ENCODE results near the gene HEXD.
A peak's percentile ranks its signal among the peaks of the same experiment; 100 is the strongest.
"Not testable (repeated sequence)": the region's sequence is repeated elsewhere in the genome, so short reads cannot be mapped to it uniquely, and the experiment has no call there.

Gene HEXD

DNA sequence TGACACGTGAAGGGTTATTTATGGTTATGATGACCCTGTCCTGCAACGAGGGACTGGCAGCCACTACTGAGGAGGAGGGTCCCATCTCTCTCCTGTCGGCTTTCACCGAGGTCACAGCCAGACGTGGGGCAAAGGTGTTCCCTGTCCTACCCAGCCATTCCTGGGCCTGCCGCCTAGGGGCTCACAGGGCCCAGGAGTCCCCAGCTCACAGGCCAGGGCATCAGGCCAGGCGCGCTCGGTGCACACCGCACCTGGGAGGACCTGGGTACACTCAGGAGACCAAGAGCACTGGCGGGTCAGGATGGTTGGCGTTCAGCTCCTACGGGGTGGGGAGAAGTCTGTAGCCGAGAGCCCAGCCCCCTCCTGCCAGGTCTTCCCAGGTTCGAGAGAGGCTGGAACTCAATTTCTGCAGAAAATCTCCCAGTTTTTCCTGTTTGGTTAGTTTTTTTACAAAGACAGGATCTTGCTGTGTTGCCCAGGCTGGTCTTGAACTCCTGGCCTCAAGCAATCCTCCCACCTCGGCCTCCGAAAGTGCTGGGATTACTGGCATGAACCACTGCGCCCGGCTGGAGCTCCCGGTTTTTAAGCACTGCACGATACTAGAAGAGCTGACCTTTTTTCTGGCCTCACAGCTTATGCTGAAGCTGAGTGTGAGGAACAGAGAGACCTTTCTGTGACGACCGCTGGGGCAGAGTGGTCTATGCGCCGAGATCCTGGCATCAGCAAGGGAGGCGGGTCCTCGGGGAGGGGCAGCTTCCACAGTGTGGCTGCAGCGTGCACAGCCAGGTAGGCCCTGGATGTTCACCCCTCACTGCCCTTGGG lies 24.7 kb downstream of the HEXD start:
- DNase-seq: no peak

DNA sequence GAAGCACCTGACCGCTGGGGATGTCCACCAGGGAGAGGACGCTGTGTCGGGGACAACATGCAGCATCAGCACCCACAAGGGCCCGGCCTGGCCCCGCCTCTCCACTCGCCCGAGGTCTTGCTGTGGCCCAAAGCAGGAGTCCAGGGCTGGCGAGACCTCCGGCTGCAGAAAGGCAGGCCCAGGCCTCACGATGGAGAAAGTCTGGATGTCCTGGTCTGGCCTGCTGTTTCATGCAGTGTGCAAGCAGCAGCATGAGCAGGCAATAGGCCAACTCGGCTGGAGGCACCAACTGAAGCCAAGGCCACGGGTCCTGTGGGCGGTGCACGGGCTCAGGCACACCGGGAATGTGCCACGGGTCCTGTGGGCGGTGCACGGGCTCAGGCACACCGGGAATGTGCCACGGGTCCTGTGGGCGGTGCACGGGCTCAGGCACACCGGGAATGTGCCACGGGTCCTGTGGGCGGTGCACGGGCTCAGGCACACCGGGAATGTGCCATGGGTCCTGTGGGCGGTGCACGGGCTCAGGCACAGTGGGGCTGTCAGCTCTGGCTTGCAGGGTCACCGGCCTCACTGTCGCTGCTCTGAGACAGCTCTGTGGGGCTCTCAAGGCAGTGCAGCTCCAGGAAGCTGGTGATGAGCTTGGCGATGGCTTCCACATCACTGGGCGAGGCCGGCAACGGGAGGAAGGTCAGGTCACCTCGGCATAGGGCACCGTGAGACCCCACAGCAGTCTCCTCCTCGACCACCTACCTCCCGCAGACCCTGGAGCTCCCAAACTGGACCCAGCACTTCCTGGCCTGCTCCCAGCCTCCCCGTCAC lies 25.5 kb downstream of the HEXD start:
- no peak for DNase-seq

DNA sequence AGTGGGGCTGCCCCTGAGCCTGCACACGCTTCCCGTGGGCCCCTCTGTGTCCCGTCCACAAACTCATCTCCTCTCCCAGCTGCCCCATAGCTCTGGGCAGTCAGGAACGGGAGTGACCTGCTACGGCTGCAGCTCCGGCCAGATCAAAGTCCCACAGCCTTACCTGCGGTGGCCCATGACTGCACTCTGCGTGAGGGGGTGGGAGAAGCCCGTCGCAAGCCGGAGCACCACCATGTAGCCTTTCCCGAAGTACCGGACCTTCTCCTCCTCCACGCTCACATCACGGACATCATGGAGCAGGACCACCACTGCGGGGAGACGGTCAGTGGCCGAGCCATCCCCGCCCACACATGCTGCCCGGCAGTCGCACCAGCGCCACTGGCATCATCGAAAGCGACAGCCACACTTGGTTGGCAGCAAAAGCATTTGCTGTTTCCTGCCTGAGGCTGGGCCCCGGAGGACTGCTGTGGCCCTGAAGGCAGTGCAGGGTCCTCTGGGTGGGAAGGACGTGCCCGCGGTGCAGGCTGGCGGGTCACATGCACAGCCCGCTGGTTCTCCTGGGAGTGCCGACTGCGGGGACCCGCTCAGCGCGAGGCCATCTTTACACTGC lies 26.2 kb downstream of the HEXD start:
- DNase-seq: no peak

DNA sequence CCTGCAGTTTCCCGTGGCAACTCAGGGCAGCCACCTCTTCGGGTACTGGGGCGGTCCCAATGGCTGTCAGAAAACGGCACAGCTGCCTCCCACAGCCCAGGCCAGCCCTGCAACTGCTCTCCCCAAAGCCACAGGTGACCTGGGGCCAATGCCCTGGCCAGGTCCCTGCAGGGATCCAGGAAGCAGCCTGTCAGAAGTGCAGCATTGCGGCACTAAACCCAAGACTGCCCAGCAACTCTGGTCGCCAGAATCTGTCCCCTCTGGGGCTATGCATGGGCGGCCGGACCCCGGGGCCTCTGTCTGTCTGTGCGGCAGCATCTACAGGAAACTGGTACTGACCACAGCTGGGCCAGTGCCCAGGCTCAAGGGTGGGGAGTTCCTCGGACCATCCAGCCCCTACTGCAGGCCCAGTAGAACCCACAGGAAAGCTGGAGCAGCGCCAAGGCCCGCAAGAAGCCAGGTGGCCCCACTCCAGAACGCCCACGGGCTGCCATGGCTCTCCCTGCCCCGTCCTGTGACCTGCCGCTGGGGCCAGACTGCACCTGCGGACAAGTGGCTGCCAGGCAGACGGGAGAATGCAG lies 26.9 kb downstream of the HEXD start:
- no peak for DNase-seq

- no peak for DNase-seq
Observed at GRCh38 chr17:82445542-82445941, 27.4 kb downstream of the HEXD start.

- DNase-seq: no peak
Observed at GRCh38 chr17:82446124-82446523, 28.0 kb downstream of the HEXD start.

DNA sequence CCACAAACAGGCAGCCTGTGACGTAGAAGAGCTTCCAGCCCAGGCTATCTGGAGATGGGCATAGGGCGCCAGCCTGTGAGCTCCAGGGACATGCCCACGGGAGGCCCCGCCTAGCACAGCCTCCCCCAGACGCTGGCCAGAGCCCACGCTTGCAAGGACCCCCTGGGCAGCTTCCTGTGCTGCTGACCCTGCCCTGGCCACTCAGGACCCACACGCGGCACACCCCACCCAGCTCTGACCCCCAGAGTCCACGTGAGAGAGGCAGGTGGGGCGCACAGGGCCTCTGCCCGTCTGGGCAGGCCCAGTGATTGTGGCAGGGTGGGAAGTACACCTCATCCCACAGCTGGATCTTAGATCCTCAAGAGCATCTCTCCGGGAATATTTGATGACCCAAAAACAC lies 28.5 kb downstream of the HEXD start:
- DNase-seq: no peak

- no peak for DNase-seq
Observed at GRCh38 chr17:82447876-82448275, 29.7 kb downstream of the HEXD start.

- DNase-seq: no peak
Observed at GRCh38 chr17:82449131-82449882, 31.2 kb downstream of the HEXD start.

DNA sequence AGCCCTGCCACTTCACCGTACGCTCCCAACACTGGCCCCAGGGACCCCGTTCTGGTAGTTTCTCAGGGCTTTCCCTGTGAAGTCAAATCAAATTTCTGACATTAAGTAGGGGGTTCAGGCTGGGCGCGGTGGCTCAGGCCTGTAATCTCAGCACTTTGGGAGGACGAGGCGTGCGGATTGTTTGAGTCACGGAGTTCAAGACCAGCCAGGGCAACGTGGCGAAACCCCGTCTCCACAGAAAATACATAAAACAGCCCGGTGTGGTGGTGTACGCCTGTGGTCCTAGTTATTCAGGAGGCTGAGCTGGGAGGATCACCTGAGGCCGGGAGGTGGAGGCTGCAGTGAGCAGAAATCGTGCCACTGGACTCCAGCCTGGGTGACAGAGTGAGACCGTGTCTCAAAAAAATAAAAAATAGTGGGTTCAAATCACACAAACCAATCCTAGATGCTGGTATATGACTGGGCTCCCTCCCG lies 31.8 kb downstream of the HEXD start:
- DNase-seq: no peak

GRCh38 chr17:82450357-82451106 lies 32.4 kb downstream of the HEXD start, which contains the start of gene CYBC1:
TSS of gene CYBC1 (minus strand) at chr17:82450752. CDS start at chr17:82449254, 1,498 bp downstream.
- DNase-seq: peak in 1 of 2 experiments; percentile 35

- no peak for DNase-seq
Observed at GRCh38 chr17:82452162-82452561, 34.0 kb downstream of the HEXD start.

DNA sequence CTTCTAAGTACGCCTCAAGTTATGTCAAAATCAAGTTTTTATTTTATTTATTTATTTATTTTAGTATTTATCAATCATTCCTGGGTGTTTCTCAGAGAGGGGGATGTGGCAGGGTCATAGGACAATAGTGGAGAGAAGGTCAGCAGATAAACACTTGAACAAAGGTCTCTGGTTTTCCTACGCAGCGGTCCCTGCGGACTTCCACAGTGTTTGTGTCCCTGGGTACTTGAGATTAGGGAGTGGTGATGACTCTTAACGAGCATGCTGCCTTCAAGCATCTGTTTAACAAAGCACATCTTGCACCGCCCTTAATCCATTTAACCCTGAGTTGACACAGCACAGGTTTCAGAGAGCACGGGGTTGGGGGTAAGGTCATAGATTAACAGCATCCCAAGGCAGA lies 35.0 kb downstream of the HEXD start:
- not testable (repeated sequence) for DNase-seq

GRCh38 chr17:82453706-82454105 lies 35.6 kb downstream of the HEXD start:
- not testable (repeated sequence) for DNase-seq

- no peak for DNase-seq
Observed at GRCh38 chr17:82457073-82457928, 39.2 kb downstream of the HEXD start.

GRCh38 chr17:82457929-82458178 lies 39.7 kb downstream of the HEXD start:
- DNase-seq: peak in 1 of 2 experiments; percentile 76

DNA sequence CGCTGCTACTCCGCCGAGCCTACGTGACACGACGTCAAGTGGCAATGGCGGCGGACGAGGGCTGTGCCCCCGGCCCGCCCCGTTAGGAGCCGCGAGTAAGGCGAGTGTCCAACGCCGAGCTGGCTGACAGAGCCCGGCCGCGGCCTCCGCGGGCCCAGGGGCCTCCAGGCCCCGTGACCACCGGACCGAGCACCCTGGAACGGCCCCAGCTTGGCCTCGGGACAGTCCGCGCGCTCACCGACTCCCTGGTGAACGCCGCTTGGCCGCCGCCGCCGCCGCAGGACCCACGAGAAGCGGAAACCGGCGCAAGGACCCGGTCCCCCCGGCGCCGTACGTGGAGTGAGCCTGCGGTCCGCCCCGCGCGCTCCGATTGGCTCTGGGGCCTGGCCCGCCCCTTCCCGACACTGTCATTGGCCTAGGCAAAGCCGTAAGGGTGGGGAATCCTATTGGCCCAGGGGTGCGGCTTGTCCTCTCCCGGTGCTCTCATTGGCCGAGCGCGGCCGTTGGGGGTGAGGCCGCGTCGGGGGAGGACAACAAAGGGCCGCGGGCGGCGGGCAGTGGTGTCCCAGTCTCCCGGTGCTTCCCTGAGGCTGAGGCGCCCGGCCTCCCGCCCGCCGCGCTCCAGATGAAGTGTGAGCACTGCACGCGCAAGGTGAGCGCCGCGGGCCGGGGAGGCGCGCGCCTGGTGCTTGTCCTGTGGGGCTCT lies 40.2 kb downstream of the HEXD start, which contains the start of gene NARF:
NARF (plus strand) TSS at position 563 of the 706 bp plus-strand sequence; CDS start at position 626, 63 bp downstream.
- DNase-seq: peak; percentile 95 to 98

DNA sequence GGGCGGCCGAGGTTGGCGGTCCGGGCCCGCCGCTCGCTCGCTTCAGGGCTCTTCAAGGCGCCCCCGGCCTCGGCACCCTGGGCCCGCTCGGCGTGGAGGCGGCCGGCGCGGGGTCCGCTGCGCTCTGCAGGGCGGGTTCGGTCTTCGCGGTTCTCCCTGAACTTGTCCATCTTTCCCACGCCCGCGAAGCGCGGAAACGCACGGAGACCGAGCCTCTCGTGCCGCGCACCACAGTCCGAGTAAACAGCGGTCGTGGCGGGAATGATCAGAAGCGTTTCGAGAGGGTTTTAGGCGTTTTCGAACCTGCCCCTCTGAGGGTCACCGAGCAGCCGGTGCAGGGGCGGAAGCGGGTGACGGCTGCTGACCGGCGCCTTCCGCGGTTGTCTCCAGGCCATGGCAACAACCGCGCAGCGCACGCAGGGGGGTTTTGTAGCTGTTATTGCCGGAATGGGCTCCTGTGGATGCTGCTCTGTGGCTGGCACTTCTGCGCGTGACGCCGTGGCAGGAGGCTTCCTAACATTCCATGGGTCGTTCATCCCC lies 40.8 kb downstream of the HEXD start:
- DNase-seq: no peak

GRCh38 chr17:82459936-82460335 lies 41.8 kb downstream of the HEXD start:
- DNase-seq: not testable (repeated sequence)
